WERI-Rb-1 (cell line): ENCODE measurements around the gene PLA2G15.

Experiments used
- DNase-seq: peaks from one replicate; pipeline ENCODE4 v3.0.0-alpha.2; 2020
- H3K27ac ChIP-seq: fragments of 250-450 bp; sonication (Bioruptor Pico); 2 replicates; pipeline ENCODE4 v1.5.1; 2020; ENCODE audit warnings: mild to moderate bottlenecking, moderate library complexity
- H3K27me3 ChIP-seq: fragments of 250-450 bp; sonication (Bioruptor Pico); 2 replicates; pipeline ENCODE4 v1.5.1; 2021; ENCODE audit warnings: mild to moderate bottlenecking, low read depth, moderate library complexity; ENCODE audit not compliant: insufficient read depth, severe bottlenecking
- H3K36me3 ChIP-seq: fragments of 250-450 bp; sonication (Bioruptor Pico); 2 replicates; pipeline ENCODE4 v1.5.1; 2020; ENCODE audit warnings: mild to moderate bottlenecking, moderate library complexity
- H3K4me3 ChIP-seq: 2 replicates; pipeline ENCODE4 v1.5.1; 2011; ENCODE audit warnings: low read depth, mild to moderate bottlenecking, control low read depth, low read length
- H3K9me3 ChIP-seq: fragments of 250-450 bp; sonication (Bioruptor Pico); 2 replicates; pipeline ENCODE4 v1.5.1; 2021; ENCODE audit warnings: mild to moderate bottlenecking, moderate library complexity; ENCODE audit not compliant: severe bottlenecking
- TF ChIP-seq, protein P1 (sequence below): IDR thresholded peaks from 2 replicates; pipeline ENCODE4 v1.5.1; 2011; ENCODE audit warnings: low read depth, mild to moderate bottlenecking, control low read depth, inconsistent platforms, low read length

PLA2G15 gene

DNA sequence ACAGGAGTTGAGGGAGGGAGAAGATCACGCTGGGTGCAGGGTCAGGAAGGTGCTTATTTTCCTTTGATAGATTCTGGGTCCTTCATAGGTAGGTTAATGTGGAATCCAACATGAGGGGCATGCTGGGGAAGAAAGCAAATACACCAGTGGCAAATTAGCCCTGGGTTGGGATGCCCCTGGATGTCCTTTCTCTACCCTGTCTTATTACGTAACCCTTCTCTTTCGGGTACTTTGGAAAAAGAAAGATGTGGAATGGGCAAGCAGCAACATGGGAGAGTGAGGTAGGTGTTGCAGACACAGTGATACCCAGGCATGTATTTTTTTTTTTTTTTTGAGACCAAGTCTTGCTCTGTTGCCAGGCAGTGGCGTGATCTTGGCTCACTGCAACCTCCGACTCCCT, 28.3 kb downstream of the PLA2G15 start:
- TF ChIP-seq, protein P1, sequence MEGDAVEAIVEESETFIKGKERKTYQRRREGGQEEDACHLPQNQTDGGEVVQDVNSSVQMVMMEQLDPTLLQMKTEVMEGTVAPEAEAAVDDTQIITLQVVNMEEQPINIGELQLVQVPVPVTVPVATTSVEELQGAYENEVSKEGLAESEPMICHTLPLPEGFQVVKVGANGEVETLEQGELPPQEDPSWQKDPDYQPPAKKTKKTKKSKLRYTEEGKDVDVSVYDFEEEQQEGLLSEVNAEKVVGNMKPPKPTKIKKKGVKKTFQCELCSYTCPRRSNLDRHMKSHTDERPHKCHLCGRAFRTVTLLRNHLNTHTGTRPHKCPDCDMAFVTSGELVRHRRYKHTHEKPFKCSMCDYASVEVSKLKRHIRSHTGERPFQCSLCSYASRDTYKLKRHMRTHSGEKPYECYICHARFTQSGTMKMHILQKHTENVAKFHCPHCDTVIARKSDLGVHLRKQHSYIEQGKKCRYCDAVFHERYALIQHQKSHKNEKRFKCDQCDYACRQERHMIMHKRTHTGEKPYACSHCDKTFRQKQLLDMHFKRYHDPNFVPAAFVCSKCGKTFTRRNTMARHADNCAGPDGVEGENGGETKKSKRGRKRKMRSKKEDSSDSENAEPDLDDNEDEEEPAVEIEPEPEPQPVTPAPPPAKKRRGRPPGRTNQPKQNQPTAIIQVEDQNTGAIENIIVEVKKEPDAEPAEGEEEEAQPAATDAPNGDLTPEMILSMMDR = no peak

DNA sequence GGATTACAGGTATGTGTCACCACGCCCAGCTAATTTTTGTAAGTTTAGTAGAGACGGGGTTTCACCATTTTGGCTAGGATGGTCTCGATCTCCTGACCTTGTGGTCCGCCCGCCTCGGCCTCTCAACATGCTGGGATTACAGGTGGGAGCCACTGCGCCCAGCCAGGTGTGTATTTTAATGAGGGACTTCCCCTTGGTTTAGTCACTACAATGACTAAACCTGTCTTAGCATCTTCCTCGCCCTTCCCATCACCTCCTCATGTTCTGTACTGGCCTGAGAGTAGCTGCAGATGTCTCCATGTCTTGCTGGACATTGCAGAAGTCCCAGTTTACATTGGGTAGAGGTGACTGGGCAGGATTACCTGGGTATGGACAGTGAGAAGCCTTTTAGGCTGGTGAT, 28.7 kb downstream of the PLA2G15 start:
- Histone ChIP-seq H3K27ac (no peak overlapping the region), H3K4me3 (no peak overlapping the region), H3K27me3 (no peaks in the 10 kb centered on the region), H3K9me3 (no peaks in the 10 kb centered on the region), H3K36me3 (peaks cover 20% of the 10 kb centered on the region)
- DNase-seq = no peak
- TF ChIP-seq, protein P1 = no peak

More for the DNA sequence above, 28.3 kb downstream of the PLA2G15 start:
- Histone ChIP-seq H3K27me3 (no peaks in the 10 kb centered on the region), H3K36me3 (peaks cover 20% of the 10 kb centered on the region), H3K9me3 (no peaks in the 10 kb centered on the region), H3K4me3 (no peak overlapping the region), H3K27ac (no peak overlapping the region)
- no peak for DNase-seq

DNA sequence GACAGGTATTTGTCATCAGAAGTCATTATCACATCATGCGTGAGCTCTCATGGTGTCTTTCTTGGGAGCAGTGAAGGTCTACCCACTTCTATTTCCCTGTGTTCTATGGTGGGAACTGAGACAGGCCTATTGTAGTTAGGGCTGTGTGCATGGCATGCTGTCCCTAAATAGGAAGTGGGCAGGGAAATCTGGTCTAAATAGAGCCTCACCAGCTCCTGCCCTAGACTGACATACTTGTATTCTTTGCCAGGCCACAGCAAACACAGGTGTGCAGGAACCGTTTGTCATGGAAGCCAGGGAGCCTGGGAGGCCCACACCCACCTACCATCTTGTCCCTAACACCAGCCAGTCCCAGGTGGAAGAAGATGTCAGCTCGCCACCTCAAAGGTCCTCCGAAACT, 29.3 kb downstream of the PLA2G15 start:
- Histone ChIP-seq H3K9me3 (no peaks in the 10 kb centered on the region), H3K27ac (no peak overlapping the region), H3K4me3 (no peak overlapping the region), H3K36me3 (peaks cover 24% of the 10 kb centered on the region), H3K27me3 (no peaks in the 10 kb centered on the region)
- TF ChIP-seq, protein P1 = no peak
- DNase-seq = no peak

DNA sequence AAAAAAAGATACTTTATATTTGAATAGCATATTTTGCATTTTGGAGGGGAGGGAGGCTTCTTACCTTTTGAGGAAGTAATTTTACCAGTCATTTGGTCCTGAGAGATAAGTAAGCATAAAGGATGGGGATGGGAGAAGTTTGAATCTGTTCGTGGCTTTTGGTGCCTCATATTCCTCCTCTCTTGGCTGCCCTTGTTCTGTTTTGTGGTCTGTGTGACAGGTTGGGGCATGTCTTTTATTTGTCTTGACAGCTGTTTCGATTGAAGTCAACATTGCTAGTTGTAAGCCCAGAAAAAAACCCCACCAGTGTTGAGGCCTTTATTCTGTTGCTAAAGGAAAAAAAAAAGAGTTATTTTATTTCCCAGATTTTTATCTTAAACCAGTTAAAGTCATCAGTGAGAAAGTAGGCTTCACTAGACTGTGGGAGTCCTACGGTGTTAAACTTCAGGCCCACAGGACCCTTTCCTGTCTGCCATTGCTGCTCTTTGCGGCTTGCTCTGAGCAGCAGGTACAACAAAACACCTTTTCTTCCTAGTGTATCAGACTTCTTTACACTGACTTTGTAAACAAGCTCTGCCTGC, 30.5 kb downstream of the PLA2G15 start:
- Histone ChIP-seq H3K4me3 (no peak overlapping the region), H3K36me3 (peaks cover 31% of the 10 kb centered on the region), H3K27ac (peak overlapping the region; percentile 61), H3K27me3 (no peaks in the 10 kb centered on the region), H3K9me3 (no peaks in the 10 kb centered on the region)
- DNase-seq = no peak
- TF ChIP-seq, protein P1 = no peak

DNA sequence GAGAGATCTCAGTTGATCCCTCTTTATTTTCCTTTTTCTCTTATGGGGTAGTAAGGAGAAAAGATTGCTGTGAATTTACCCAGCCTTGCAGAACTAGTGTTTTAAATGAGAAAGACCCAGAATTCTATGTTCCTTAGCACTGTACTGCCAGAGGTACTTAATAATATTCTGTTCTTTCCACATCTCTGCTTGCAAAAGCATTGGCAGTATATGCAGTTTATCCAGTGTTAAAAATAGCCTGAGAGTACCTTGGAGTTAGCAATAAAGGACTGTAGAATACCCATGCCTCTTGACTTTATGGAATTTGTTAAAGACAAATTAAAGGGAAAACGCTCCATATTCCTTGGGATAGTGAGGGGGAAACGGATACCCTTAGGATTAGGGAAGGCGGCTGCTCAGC, 31.1 kb downstream of the PLA2G15 start:
- TF ChIP-seq, protein P1 = no peak
- H3K9me3 ChIP-seq = no peaks in the 10 kb centered on the region
- DNase-seq = no peak
- H3K27ac ChIP-seq = peak overlapping the region; percentile 61
- H3K36me3 ChIP-seq = peaks cover 33% of the 10 kb centered on the region
- no peak overlapping the region for H3K4me3 ChIP-seq
- H3K27me3 ChIP-seq = no peaks in the 10 kb centered on the region
